Measurements from ENCODE around the gene KLHDC9. TPM values are rescaled to one million over a fixed set of nuclear protein-coding genes. Genes with fewer than 3 reads are reported as not detected.

Gene KLHDC9
- total and polyA plus RNA-seq, 9 of the 15 experiments (the other 6 are each of a cell fraction or from before 2014, with no cell fraction given) = not detected

DNA sequence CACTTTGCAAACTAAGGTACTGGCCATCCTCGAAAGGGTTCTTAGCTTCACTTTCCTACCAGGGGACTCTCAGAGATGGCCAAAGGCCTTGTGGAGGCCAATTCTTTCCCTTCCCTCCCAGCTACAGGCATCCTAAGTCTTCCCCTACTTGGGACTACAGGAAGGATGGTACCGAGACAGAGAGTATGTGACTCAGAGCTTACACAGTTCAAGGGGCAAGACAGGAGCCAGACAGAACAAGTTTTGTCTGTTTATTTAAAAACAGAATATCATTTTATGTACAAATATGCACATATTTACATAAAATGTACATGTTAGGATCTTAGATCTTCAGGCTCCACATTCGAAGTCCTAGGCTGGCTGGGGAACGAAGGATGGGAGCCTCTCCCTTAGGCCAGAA lies 27.4 kb upstream of the KLHDC9 start:
- H3K27me3 ChIP-seq (ENCODE audit: control insufficient read depth in 2 of 2, insufficient read depth in 2 of 2, low read length in 2 of 2) = no peaks in the 10 kb centered on the region
- DNase-seq (ENCODE audit: extremely low read depth in 1 of 4, low spot score in 3 of 4) (no peak), FAIRE-seq (no peak), ATAC-seq (no peak)
- no peaks in the 10 kb centered on the region for H3K79me2 ChIP-seq (ENCODE audit: control insufficient read depth, insufficient read depth, low read length)
- in situ Hi-C loops (cut with MboI) = no loop called here
- ChIA-PET POLR2A (interaction anchor here (1.0 to 1.1 kb wide), 3 partner anchors 8 to 24 kb away, joined by 3 to 4 read pairs (median 3); no protein-coding TSS in a partner anchor), CTCF (ENCODE audit: low intra/inter-chr PET ratio) (interaction anchor here (0.7 to 0.9 kb wide), 2 partner anchors 107 to 195 kb away, joined by 3 to 6 read pairs; no protein-coding TSS in a partner anchor)
- no peaks in the 10 kb centered on the region for H3K9me1 ChIP-seq (ENCODE audit: control insufficient read depth, insufficient read depth, low read length)
- no peaks in the 10 kb centered on the region for H3K36me3 ChIP-seq (ENCODE audit: control insufficient read depth, insufficient read depth, low read length)
- H3K9ac ChIP-seq (ENCODE audit: insufficient read depth in 1 of 2, low read depth in 2 of 2, low read length in 2 of 2) = no peak overlapping the region
- BruUV-seq (replicated peaks) = no TSS peak
- no peaks in the 10 kb centered on the region for H3K9me3 ChIP-seq (replicated peaks; ENCODE audit: control insufficient read depth, insufficient read depth, low read depth, low read length)
- TF ChIP-seq EWSR1 (IDR thresholded peaks at IDR 0.05; ENCODE audit: borderline replicate concordance, low read depth, partially characterized antibody) = no peak
- no peak for TF ChIP-seq DIDO1 (tag; IDR thresholded peaks at IDR 0.05; ENCODE audit: low read depth)
- no peak for TF ChIP-seq CTBP1 (IDR thresholded peaks at IDR 0.05; ENCODE audit: borderline replicate concordance)
- no peak for TF ChIP-seq C11orf30 (IDR thresholded peaks at IDR 0.05; ENCODE audit: low read depth)
- no peak for TF ChIP-seq GATAD2B (IDR thresholded peaks at IDR 0.05; ENCODE audit: borderline replicate concordance)
- no peak for TF ChIP-seq ZNF79 (CRISPR knock-in tag; IDR thresholded peaks at IDR 0.05; ENCODE audit: low read depth)
- no peak for TF ChIP-seq POU5F1 (IDR thresholded peaks at IDR 0.05; ENCODE audit: borderline replicate concordance, low read depth, low read length, partially characterized antibody)
- H4K20me1 ChIP-seq (replicated peaks; ENCODE audit: control insufficient read depth, insufficient read depth, low read length) = no peaks in the 10 kb centered on the region
- intact Hi-C loops (cut with micrococcal nuclease) = loop anchor here (1.0 to 10.0 kb wide), 2 partner anchors 64 to 107 kb away; partner anchors contain the start of genes B4GALT3 and DEDD
- no peak overlapping the region for H2AFZ ChIP-seq (ENCODE audit: low read depth, low read length)
- H3K4me3 ChIP-seq = no peak overlapping the region
- WGBS (ENCODE audit: insufficient coverage, low coverage, missing lambda C conversion rate) = 41% methylated on average over 4 of the region's 4 CpGs
- no peak overlapping the region for H3K4me2 ChIP-seq (ENCODE audit: insufficient read depth, low read length)
- no peak overlapping the region for H3K27ac ChIP-seq (ENCODE audit: extremely low read depth, low read depth, low read length)
- peaks cover 22 to 26% of the 10 kb centered on the region in 2 experiments for H3K4me1 ChIP-seq (replicated peaks in 1 of 2; ENCODE audit: control insufficient read depth in 2 of 2, insufficient read depth in 2 of 2, low read length in 2 of 2)

Measured in K562 (cell line).